Dendritic cell treated with granulocyte-macrophage colony-stimulating factor and Interleukin-4, amounts not matched to agents 40 ng/mL and 50 ng/mL, for 4 days (primary cell): ENCODE measurements around the gene MAGOHB.
A peak's percentile ranks its signal among the peaks of the same experiment; 100 is the strongest.
"Not testable (repeated sequence)": the region's sequence is repeated elsewhere in the genome, so short reads cannot be mapped to it uniquely, and the experiment has no call there.

Source experiments
- H3K27ac Mint-ChIP-seq: one replicate; pipeline ENCODE4 v1.8.0; 2022; ENCODE audit warnings: mild to moderate bottlenecking, mixed read lengths
- H3K27me3 Mint-ChIP-seq: one replicate; pipeline ENCODE4 v1.8.0; 2022; ENCODE audit warnings: mild to moderate bottlenecking, mixed read lengths
- H3K36me3 Mint-ChIP-seq: one replicate; pipeline ENCODE4 v1.8.0; 2022; ENCODE audit warnings: low read depth, mixed read lengths
- H3K4me1 Mint-ChIP-seq: one replicate; pipeline ENCODE4 v1.8.0; 2022; ENCODE audit warnings: low read depth, mixed read lengths
- H3K4me3 Mint-ChIP-seq: one replicate; pipeline ENCODE4 v1.8.0; 2022; ENCODE audit warnings: mild to moderate bottlenecking, moderate library complexity, mixed read lengths
- H3K9me3 Mint-ChIP-seq: one replicate; pipeline ENCODE4 v1.8.0; 2022; ENCODE audit warnings: mixed read lengths
- intact Hi-C: fragments of 100-400 bp; cut with micrococcal nuclease; formaldehyde crosslinking; loops from one replicate; pipeline ENCODE4 v1.15.0; 2022

The MAGOHB gene

GRCh38 chr12:10613349-10614055 is at the start of gene MAGOHB:
Gene MAGOHB, minus strand, starts transcription at chr12:10613609. Its CDS starts 77 bp downstream, at chr12:10613532.
- H3K27me3 Mint-ChIP-seq, result no peaks in the 10 kb centered on the region
- peaks cover 26% of the 10 kb centered on the region for H3K36me3 Mint-ChIP-seq
- peaks cover 14% of the 10 kb centered on the region for H3K4me1 Mint-ChIP-seq
- intact Hi-C loops, result loop anchor here (1.0 to 10.0 kb wide), 2 partner anchors 111 to 137 kb away; partner anchors contain the start of gene YBX3
- H3K9me3 Mint-ChIP-seq, result no peaks in the 10 kb centered on the region
- peak within 1 kb of the TSS; percentile 100 for H3K27ac Mint-ChIP-seq
- H3K4me3 Mint-ChIP-seq, result peak within 1 kb of the TSS; percentile 100

GRCh38 chr12:10661338-10661737 is 47.9 kb upstream of the MAGOHB start:
- Mint-ChIP-seq H3K36me3 (no peaks in the 10 kb centered on the region), H3K27me3 (no peaks in the 10 kb centered on the region), H3K9me3 (peaks cover 2% of the 10 kb centered on the region), H3K27ac (no peak overlapping the region), H3K4me3 (no peak overlapping the region), H3K4me1 (peaks cover 8% of the 10 kb centered on the region)
- intact Hi-C loops, result no loop called here

- H3K4me1 Mint-ChIP-seq, result no peaks in the 10 kb centered on the region
- intact Hi-C loops, result no loop called here
- no peak overlapping the region for H3K4me3 Mint-ChIP-seq
- H3K9me3 Mint-ChIP-seq, result peaks cover 9% of the 10 kb centered on the region
- no peaks in the 10 kb centered on the region for H3K27me3 Mint-ChIP-seq
- no peaks in the 10 kb centered on the region for H3K36me3 Mint-ChIP-seq
- H3K27ac Mint-ChIP-seq, result no peak overlapping the region
Observed at GRCh38 chr12:10654003-10654402, 40.6 kb upstream of the MAGOHB start.

GRCh38 chr12:10652192-10652591 is 38.8 kb upstream of the MAGOHB start:
- Mint-ChIP-seq H3K27me3 (no peaks in the 10 kb centered on the region), H3K36me3 (no peaks in the 10 kb centered on the region), H3K9me3 (peaks cover 16% of the 10 kb centered on the region), H3K27ac (no peak overlapping the region), H3K4me1 (no peaks in the 10 kb centered on the region), H3K4me3 (no peak overlapping the region)
- intact Hi-C loops, result no loop called here

- intact Hi-C loops, H3K27ac Mint-ChIP-seq, H3K27me3 Mint-ChIP-seq, H3K36me3 Mint-ChIP-seq, H3K4me3 Mint-ChIP-seq, H3K4me1 Mint-ChIP-seq: not testable (repeated sequence)
- peaks cover 36% of the 10 kb centered on the region for H3K9me3 Mint-ChIP-seq
Observed at GRCh38 chr12:10646576-10646975, 33.2 kb upstream of the MAGOHB start.

GRCh38 chr12:10645910-10646309 is 32.5 kb upstream of the MAGOHB start:
- H3K4me1 Mint-ChIP-seq, result no peaks in the 10 kb centered on the region
- intact Hi-C loops, result no loop called here

GRCh38 chr12:10641735-10642500 is 28.5 kb upstream of the MAGOHB start:
- H3K4me1 Mint-ChIP-seq, result no peaks in the 10 kb centered on the region
- no peaks in the 10 kb centered on the region for H3K27me3 Mint-ChIP-seq
- H3K27ac Mint-ChIP-seq, result no peak overlapping the region
- intact Hi-C loops, result no loop called here
- H3K9me3 Mint-ChIP-seq, result peaks cover 27% of the 10 kb centered on the region
- no peak overlapping the region for H3K4me3 Mint-ChIP-seq
- no peaks in the 10 kb centered on the region for H3K36me3 Mint-ChIP-seq

More at GRCh38 chr12:10645910-10646309, 32.5 kb upstream of the MAGOHB start:
- Mint-ChIP-seq H3K9me3 (peaks cover 36% of the 10 kb centered on the region), H3K27me3 (no peaks in the 10 kb centered on the region), H3K4me3 (no peak overlapping the region), H3K27ac (no peak overlapping the region), H3K36me3 (no peaks in the 10 kb centered on the region)

- no peaks in the 10 kb centered on the region for H3K27me3 Mint-ChIP-seq
- H3K27ac Mint-ChIP-seq, result no peak overlapping the region
- no peak overlapping the region for H3K4me3 Mint-ChIP-seq
- intact Hi-C loops, result no loop called here
- H3K9me3 Mint-ChIP-seq, result no peaks in the 10 kb centered on the region
- H3K4me1 Mint-ChIP-seq, result no peaks in the 10 kb centered on the region
- H3K36me3 Mint-ChIP-seq, result no peaks in the 10 kb centered on the region
Observed at GRCh38 chr12:10638728-10639127, 25.3 kb upstream of the MAGOHB start.

GRCh38 chr12:10636611-10637010 is 23.2 kb upstream of the MAGOHB start:
- H3K27ac Mint-ChIP-seq, result no peak overlapping the region
- no peaks in the 10 kb centered on the region for H3K36me3 Mint-ChIP-seq
- no peaks in the 10 kb centered on the region for H3K4me1 Mint-ChIP-seq
- no peak overlapping the region for H3K4me3 Mint-ChIP-seq
- H3K9me3 Mint-ChIP-seq, result no peaks in the 10 kb centered on the region
- no peaks in the 10 kb centered on the region for H3K27me3 Mint-ChIP-seq
- intact Hi-C loops, result no loop called here

- H3K27ac Mint-ChIP-seq, result no peak overlapping the region
Observed at GRCh38 chr12:10636124-10636523, 22.7 kb upstream of the MAGOHB start.

GRCh38 chr12:10635306-10635705 is 21.9 kb upstream of the MAGOHB start:
- Mint-ChIP-seq H3K4me1 (no peaks in the 10 kb centered on the region), H3K9me3 (no peaks in the 10 kb centered on the region), H3K27ac (no peak overlapping the region), H3K4me3 (no peak overlapping the region), H3K27me3 (no peaks in the 10 kb centered on the region), H3K36me3 (no peaks in the 10 kb centered on the region)
- intact Hi-C loops, result no loop called here

More at GRCh38 chr12:10636124-10636523, 22.7 kb upstream of the MAGOHB start:
- intact Hi-C loops, result no loop called here
- Mint-ChIP-seq H3K36me3 (no peaks in the 10 kb centered on the region), H3K27me3 (no peaks in the 10 kb centered on the region), H3K9me3 (no peaks in the 10 kb centered on the region), H3K4me1 (no peaks in the 10 kb centered on the region), H3K4me3 (no peak overlapping the region)

- H3K27me3 Mint-ChIP-seq, result no peaks in the 10 kb centered on the region
- no peaks in the 10 kb centered on the region for H3K9me3 Mint-ChIP-seq
- intact Hi-C loops, result no loop called here
- H3K27ac Mint-ChIP-seq, result no peak overlapping the region
- no peak overlapping the region for H3K4me3 Mint-ChIP-seq
- no peaks in the 10 kb centered on the region for H3K36me3 Mint-ChIP-seq
- no peaks in the 10 kb centered on the region for H3K4me1 Mint-ChIP-seq
Observed at GRCh38 chr12:10634427-10634826, 21.0 kb upstream of the MAGOHB start.

- Mint-ChIP-seq H3K4me3 (no peak overlapping the region), H3K27ac (no peak overlapping the region), H3K36me3 (no peaks in the 10 kb centered on the region), H3K4me1 (no peaks in the 10 kb centered on the region), H3K9me3 (no peaks in the 10 kb centered on the region), H3K27me3 (no peaks in the 10 kb centered on the region)
- intact Hi-C loops, result no loop called here
Observed at GRCh38 chr12:10633541-10633940, 20.1 kb upstream of the MAGOHB start.

- intact Hi-C loops, result no loop called here
- Mint-ChIP-seq H3K4me3 (no peak overlapping the region), H3K4me1 (peaks cover 1% of the 10 kb centered on the region), H3K9me3 (no peaks in the 10 kb centered on the region), H3K27me3 (no peaks in the 10 kb centered on the region), H3K27ac (no peak overlapping the region), H3K36me3 (no peaks in the 10 kb centered on the region)
Observed at GRCh38 chr12:10632226-10632625, 18.8 kb upstream of the MAGOHB start.
